ENCODE data around the gene ZNF829.

GRCh38 chr19:36916991-36917390, 900 bp upstream of the ZNF829 start:
- TF ChIP-seq, protein P1, sequence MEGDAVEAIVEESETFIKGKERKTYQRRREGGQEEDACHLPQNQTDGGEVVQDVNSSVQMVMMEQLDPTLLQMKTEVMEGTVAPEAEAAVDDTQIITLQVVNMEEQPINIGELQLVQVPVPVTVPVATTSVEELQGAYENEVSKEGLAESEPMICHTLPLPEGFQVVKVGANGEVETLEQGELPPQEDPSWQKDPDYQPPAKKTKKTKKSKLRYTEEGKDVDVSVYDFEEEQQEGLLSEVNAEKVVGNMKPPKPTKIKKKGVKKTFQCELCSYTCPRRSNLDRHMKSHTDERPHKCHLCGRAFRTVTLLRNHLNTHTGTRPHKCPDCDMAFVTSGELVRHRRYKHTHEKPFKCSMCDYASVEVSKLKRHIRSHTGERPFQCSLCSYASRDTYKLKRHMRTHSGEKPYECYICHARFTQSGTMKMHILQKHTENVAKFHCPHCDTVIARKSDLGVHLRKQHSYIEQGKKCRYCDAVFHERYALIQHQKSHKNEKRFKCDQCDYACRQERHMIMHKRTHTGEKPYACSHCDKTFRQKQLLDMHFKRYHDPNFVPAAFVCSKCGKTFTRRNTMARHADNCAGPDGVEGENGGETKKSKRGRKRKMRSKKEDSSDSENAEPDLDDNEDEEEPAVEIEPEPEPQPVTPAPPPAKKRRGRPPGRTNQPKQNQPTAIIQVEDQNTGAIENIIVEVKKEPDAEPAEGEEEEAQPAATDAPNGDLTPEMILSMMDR (optimal IDR thresholded peaks at IDR 0.05 in 1 of 3, IDR thresholded peaks at IDR 0.05 in 1 of 3, conservative IDR thresholded peaks at IDR 0.05 in 1 of 3; ENCODE audit: extremely low read depth in 1 of 3, insufficient read depth in 2 of 3, low read length in 3 of 3) = no peak
- TF ChIP-seq EZH2 (IDR thresholded peaks at IDR 0.05; ENCODE audit: low read length) = no peak
